GM13976 (cell line): ENCODE results near the gene MOB3A.

ENCODE experiments used
- DNase-seq: peaks from one replicate; pipeline ENCODE4 v3.0.0; 2012; ENCODE audit warnings: low spot score
- CTCF ChIP-seq: IDR thresholded peaks from 2 replicates; pipeline ENCODE4 v1.5.1; 2012; ENCODE audit warnings: borderline replicate concordance, mild to moderate bottlenecking; ENCODE audit not compliant: insufficient read depth; ENCODE audit errors: extremely low read depth, missing control alignments, control extremely low read depth
- in situ Hi-C: fragments of 300-500 bp; cut with MboI; formaldehyde crosslinking; loops from one replicate; pipeline ENCODE4 v1.12.0; 2022; ENCODE audit warnings: low sequenced_read_pairs, mixed read lengths, inconsistent platforms; ENCODE audit not compliant: unreplicated experiment

MOB3A gene

GRCh38 chr19:2070986-2071673, 25.0 kb downstream of the MOB3A start:
- TF ChIP-seq CTCF, result no peak
- in situ Hi-C loops, result no loop called here
- DNase-seq, result no peak

DNA sequence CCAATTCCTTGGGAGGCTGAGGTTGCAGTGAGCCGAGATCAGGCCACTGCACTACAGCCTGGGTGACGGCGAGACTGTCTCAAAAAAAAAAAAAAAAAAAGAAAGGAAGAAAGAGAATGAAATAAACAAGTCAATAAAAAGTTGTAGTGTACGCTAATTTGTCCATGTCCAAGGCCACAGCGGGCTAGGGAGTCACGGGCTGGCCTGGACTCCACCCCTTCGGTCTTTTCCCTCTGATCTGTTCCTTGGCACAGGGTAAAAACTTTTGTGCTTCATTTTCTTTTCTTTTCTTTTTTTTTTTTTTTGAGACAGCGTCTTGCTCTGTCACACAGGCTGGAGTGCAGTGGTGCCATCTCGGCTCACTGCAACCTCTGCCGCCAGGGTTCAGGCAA, 25.7 kb downstream of the MOB3A start:
- TF ChIP-seq CTCF, result no peak
- in situ Hi-C loops, result no loop called here
- DNase-seq, result no peak

DNA sequence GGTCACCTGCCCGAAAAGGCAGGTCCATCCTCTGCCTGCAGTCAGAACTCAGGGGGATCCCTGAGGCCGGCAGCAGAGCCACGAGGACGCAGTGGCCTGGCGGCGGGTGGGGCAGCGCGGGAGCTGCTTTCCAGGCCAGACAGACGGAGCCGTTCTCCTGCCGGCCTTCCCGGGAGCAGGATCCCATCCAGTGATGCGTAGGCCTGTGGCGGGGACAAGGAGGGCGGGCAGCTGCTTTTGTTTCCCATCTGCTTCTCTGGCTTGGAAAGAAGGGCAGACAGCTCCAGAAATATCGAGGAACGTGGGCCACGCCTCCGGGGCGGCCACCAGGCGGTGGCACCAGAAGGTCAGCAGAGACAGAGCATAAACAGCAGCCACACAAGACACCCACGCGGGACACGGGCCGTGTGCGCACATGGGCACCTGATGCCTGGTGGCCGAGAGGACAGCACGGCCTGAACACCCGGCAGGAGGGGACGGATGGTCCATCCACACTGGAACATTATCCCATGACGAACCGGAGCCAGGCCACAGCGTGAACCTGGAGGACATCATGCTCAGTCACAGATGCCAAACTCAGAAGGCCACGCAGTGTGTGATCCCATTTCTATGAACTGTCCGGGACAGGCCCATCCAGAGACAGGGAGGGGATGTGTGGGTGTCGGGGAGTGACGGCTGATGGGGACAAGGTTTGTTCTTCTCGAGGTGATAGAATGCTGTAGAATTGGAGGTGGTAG, 31.2 kb downstream of the MOB3A start:
- TF ChIP-seq CTCF, result no peak
- DNase-seq, result no peak
- in situ Hi-C loops, result no loop called here

GRCh38 chr19:2064395-2064787, 31.7 kb downstream of the MOB3A start:
- in situ Hi-C loops, result no loop called here
- DNase-seq, result no peak
- TF ChIP-seq CTCF, result no peak

DNA sequence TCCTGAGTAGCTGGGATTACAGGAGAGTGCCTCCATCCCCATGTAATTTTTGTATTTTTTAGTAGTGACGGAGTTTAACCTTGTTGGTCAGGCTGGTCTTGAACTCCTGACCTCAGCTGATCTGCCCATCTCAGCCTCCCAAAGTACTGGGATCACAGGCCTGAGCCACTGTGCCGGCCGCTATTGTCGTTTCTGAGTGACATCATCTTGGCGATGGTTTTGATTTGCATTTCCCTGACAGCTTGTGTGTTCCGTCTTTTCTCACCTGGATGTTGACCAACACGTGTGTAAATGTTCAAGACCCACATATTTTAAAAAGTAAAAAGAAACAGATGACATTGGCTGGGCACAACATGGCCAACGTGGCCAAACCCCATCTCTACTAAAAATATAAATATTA, 32.3 kb downstream of the MOB3A start:
- in situ Hi-C loops, result no loop called here
- TF ChIP-seq CTCF, result no peak
- DNase-seq, result no peak

GRCh38 chr19:2062770-2063169, 33.4 kb downstream of the MOB3A start:
- no peak for TF ChIP-seq CTCF
- in situ Hi-C loops, result no loop called here
- DNase-seq, result no peak
